Amygdala (tissue), 56 donors: Measurements from ENCODE around the gene DNM3.
"Not testable (repeated sequence)": the region's sequence is repeated elsewhere in the genome, so short reads cannot be mapped to it uniquely, and the experiment has no call there.

Experiments used
- DNase-seq, 56 donors: peaks; one replicate each; lab custom pipeline; 2025; lab: John Stamatoyannopoulos, UW

DNM3 gene

DNA sequence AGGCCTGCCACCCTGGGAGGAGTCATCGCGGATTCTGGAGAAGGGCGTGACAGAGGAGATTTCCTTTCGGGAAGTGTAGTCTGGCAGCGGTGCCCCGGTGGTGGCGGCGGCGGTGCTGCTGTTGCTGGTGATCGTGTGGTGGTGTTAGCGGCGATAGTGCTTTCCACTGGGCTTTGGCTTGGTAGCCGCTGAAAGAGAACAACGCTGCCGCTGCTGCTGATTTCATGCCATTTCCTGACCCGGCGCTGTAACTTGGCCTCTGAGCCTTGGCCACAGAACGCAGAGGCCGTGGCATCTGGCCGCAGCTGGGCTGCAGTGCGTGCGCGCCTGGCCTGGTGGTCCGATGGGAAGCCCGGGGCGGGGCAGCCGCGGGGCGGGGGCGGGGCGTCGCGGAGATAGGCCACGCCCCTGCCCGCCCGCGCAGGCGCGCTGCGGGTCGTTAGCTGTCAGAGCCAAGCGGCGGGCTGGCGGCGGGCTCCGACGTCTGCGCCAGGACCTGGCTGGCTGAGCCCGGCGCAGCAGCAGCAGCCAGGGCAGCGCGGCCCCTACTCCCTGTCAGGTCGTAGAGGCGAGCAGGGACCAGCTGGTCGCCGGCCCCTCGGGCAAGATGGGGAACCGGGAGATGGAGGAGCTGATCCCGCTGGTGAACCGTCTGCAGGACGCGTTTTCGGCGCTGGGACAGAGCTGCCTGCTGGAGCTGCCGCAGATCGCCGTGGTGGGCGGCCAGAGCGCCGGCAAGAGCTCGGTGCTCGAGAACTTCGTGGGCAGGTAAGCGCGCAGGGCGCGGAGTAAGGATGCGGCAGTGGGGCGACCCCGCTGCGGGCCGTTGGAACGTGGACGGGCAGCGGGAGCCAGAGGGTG, at the start of gene DNM3:
Gene DNM3 (plus strand): TSS at position 449 of the 861 bp plus-strand sequence. CDS start 159 bp downstream, at position 608.
- DNase-seq, result peak in 55 of 56 donors; percentile 55 to 96 (median 85)

DNA sequence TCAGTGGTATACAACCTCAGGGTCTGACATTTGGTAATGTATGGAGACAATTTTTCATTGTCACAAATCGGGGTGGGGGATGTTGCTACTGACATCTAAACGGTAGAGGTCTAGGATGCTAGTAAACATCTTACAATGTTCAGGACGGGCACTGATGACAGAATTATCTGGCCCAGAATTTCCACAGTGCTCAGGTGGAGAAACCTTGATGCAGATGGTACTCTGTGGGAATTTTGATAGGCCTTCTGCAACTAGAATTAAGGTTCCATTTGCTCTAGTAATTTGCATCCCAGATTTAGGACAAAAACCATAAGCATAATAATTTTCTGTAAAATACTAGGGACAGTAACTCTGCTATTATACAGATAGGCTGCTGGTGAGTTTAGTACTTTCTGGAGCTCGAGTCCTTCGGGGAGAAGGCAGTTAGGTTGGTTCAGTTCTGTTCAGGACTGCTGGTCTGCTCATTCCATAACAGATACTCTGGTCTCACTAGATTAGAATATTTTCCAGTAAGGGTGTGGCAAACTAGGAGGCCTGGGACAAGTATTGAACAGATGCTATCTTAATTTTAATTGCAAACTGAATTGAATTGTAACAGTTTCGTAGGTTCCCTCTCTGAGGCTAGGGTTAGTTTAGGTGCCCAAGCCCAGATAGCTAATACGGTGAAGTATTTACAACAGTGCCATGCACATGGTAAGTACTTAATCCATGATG, 48.5 kb upstream of the DNM3 start:
- DNase-seq, result no peak

GRCh38 chr1:171793636-171794035, 47.7 kb upstream of the DNM3 start:
- no peak for DNase-seq

DNA sequence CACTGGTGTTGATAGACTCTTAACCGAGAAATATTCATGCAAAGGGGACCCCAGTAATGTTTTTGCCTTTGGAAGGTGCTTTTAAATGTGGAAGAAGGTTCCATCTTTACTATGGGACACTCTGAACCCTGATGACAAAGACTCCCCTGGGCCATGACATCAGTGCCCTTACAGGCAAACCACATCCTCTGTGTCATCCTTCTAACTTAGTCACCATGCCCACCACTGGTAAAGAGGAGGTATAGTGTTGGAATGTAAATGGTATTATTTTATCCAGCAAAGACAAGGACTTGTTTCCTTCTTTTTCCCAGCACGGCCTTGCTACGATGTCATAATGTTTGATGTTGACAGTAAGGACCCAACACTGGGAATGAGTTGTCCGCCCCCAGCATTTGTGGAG, 47.2 kb upstream of the DNM3 start:
- DNase-seq, result no peak

GRCh38 chr1:171796592-171796991, 44.7 kb upstream of the DNM3 start:
- no peak for DNase-seq

GRCh38 chr1:171798311-171798710, 43.0 kb upstream of the DNM3 start:
- no peak for DNase-seq

GRCh38 chr1:171798765-171799164, 42.5 kb upstream of the DNM3 start:
- no peak for DNase-seq

GRCh38 chr1:171799166-171799565, 42.1 kb upstream of the DNM3 start:
- no peak for DNase-seq

DNA sequence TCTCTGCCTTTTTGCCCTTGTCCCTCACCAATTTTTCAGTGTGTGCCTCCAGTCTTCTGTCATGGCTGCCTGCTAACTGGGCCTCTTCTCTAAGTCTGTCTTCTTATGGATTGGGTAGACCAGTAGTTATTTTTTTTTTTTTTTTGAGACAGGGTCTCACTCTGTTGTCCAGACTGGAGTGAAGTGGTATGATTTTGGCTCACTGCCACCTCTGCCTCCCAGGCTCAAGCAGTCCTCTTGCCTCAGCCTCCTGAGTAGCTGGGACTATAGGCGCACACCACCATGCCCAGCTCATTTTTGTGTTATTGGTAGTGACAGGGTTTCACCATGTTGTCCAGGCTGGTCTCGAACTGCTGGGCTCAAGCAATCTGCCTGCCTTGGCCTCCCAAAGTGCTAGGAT, 41.6 kb upstream of the DNM3 start:
- DNase-seq, result not testable (repeated sequence)

GRCh38 chr1:171800342-171800741, 41.0 kb upstream of the DNM3 start:
- no peak for DNase-seq

- DNase-seq, result no peak
Measured at GRCh38 chr1:171800851-171801250, 40.4 kb upstream of the DNM3 start.

GRCh38 chr1:171801487-171801891, 39.8 kb upstream of the DNM3 start:
- peak in 17 of 56 donors; percentile 4 to 64 (median 19) for DNase-seq

- DNase-seq, result peak in 7 of 56 donors; percentile 7 to 32 (median 9)
Measured at GRCh38 chr1:171802207-171802606, 39.1 kb upstream of the DNM3 start.

DNA sequence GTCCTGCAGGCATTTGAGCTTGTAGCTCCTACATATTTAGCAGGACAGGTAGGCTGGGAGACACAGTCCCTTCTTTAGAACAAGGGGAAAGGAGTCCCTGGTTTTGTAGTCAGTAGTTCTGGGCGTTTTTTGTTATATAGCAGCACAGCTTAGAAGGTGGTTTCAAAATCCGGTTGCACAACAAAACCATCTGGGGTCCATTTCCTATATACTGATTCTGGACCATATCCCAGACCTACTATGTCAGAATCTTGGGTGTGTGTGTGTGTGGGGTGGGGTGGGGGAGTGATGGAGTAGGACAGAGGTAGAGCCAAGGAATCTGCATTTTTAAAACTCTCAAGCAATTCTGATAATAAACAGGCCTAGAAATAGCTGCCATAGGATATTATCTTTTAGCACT, 38.3 kb upstream of the DNM3 start:
- DNase-seq, result no peak

GRCh38 chr1:171803461-171804022, 37.8 kb upstream of the DNM3 start:
- no peak for DNase-seq

DNA sequence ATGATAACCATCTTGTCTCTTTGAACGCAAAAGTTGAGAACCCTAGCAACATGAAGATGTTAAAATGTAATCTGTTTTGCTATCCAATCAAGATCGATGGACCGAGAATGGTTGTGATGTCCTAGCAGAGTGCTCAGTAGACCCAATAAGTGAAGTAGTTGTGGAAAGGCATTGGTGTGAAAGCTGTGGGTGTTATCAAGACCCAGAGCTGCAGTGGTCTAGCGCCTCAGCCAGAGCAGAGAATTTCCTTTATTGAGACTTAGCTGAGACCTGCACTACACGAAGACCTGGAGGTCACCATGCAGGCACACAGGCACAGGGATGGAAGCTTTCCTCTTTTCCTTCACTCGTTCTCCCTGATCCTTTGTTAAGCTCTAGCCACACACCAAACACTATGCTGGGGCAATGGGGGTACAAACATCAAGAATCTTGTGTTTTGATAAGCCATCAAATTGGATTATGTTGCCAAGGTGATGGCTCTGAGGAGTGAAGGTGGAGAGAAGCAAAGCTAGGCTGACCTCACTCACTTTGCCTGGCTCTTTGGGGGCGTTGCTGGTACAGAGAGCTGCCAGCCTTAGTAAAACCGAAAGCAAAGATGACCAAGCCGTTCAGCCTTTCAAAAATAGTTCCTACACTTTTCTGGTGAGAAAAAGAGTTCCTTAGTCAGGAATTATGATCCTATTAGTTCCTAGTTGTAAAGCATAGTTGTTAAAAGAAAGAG, 35.7 kb upstream of the DNM3 start:
- DNase-seq, result peak in 3 of 56 donors; percentile 4 to 15 (median 7)

- no peak for DNase-seq
Measured at GRCh38 chr1:171807556-171807955, 33.7 kb upstream of the DNM3 start.

- DNase-seq, result no peak
Measured at GRCh38 chr1:171809834-171810233, 31.5 kb upstream of the DNM3 start.

- DNase-seq, result no peak
Measured at GRCh38 chr1:171811672-171812071, 29.6 kb upstream of the DNM3 start.

DNA sequence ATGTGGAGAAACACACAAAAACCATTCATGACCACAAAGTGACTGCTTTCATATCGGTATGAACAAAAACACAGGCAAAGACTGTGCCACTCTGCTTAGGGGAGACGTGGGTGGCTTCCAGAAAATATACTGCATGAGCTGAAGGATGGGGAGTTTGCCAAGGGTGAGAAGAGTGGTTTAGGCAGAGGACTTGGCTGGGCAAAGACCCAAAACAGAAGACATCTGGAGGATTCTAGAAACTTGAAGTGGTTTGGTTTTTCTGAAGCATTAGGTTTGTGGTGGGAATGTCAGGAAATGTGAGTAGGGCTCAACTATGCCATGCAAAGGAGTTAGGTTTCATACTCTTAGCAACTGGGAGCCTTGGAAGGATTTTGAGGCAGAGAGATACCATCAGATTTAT, 26.6 kb upstream of the DNM3 start:
- DNase-seq, result peak in 1 of 56 donors; percentile 42
